A673 (cell line): ENCODE measurements around the gene ADRA1B. TPM values are rescaled to one million over a fixed set of nuclear protein-coding genes. Genes with fewer than 3 reads are reported as not detected.
"Not testable (repeated sequence)": the region's sequence is repeated elsewhere in the genome, so short reads cannot be mapped to it uniquely, and the experiment has no call there.

Experiments
- BruUV-seq: library from RNA; stranded (reverse); fragments of 400-500 nt; replicated peaks from 2 replicates; lab custom pipeline; 2021; lab: Mats Ljungman, UMichigan
- CTCF ChIA-PET: fragments of 300-600 bp; sonication (Branson Sonifier 250); formaldehyde crosslinking; loops from one replicate; lab custom pipeline; 2022; ENCODE audit warnings: antibody characterized with exemption; lab: Charles Lee
- POLR2A ChIA-PET: fragments of 300-600 bp; sonication (Branson Sonifier 250); formaldehyde crosslinking; loops from one replicate; lab custom pipeline; 2022; ENCODE audit warnings: antibody characterized with exemption; ENCODE audit not compliant: low non-redundant PET; lab: Charles Lee
- DNase-seq: peaks from one replicate; pipeline ENCODE4 v3.0.0-alpha.2; 2015; ENCODE audit warnings: low spot score
- H3K27ac ChIP-seq: fragments of 200-600 bp; sonication (generic); 2 replicates; pipeline ENCODE4 v1.5.1; 2016; ENCODE audit warnings: mixed run types, low read depth, mild to moderate bottlenecking, mixed read lengths, antibody characterized with exemption, low read length; ENCODE audit not compliant: poor library complexity, severe bottlenecking
- H3K27me3 ChIP-seq: fragments of 200-600 bp; sonication (generic); replicated peaks from 2 replicates; pipeline ENCODE4 v1.6.1; 2017; ENCODE audit warnings: mixed run types, low read depth, mild to moderate bottlenecking, mixed read lengths, antibody characterized with exemption, low read length; ENCODE audit not compliant: insufficient read depth, poor library complexity
- H3K36me3 ChIP-seq: fragments of 200-600 bp; sonication (generic); 2 replicates; pipeline ENCODE4 v1.6.1; 2016; ENCODE audit warnings: mixed run types, mild to moderate bottlenecking, mixed read lengths, antibody characterized with exemption, low read length; ENCODE audit not compliant: insufficient read depth, poor library complexity, severe bottlenecking
- H3K4me1 ChIP-seq: fragments of 200-600 bp; sonication (generic); 2 replicates; pipeline ENCODE4 v1.6.1; 2017; ENCODE audit warnings: mixed run types, mild to moderate bottlenecking, mixed read lengths, antibody characterized with exemption, low read length; ENCODE audit not compliant: insufficient read depth, poor library complexity, severe bottlenecking
- H3K4me3 ChIP-seq: fragments of 200-600 bp; sonication (generic); 2 replicates; pipeline ENCODE4 v1.5.1; 2016; ENCODE audit warnings: low read depth, mixed run types, mild to moderate bottlenecking, mixed read lengths, low read length; ENCODE audit not compliant: poor library complexity, severe bottlenecking
- H3K9me3 ChIP-seq: fragments of 200-600 bp; sonication (generic); 2 replicates; pipeline ENCODE4 v1.6.1; 2016; ENCODE audit warnings: mixed run types, low read depth, mild to moderate bottlenecking, mixed read lengths, antibody characterized with exemption, low read length; ENCODE audit not compliant: poor library complexity, severe bottlenecking
- CTCF ChIP-seq: fragments of 300-800, 200-600 bp; sonication (generic); conservative IDR thresholded peaks from 2 replicates; pipeline ENCODE4 v1.5.1; 2017; ENCODE audit warnings: low read depth, mild to moderate bottlenecking, antibody characterized with exemption, low read length, moderate library complexity, mixed read lengths
- EZH2 ChIP-seq: fragments of 200-600 bp; sonication (generic); IDR thresholded peaks from 2 replicates; pipeline ENCODE4 v1.6.1; 2017; ENCODE audit warnings: borderline replicate concordance, low read depth, mild to moderate bottlenecking, mixed read lengths, antibody characterized with exemption, low read length; ENCODE audit not compliant: poor library complexity, severe bottlenecking
- intact Hi-C: fragments of 100-400 bp; cut with micrococcal nuclease; formaldehyde crosslinking; loops from one replicate; pipeline ENCODE4 v1.10.0; 2022; ENCODE audit not compliant: unreplicated experiment
- total RNA-seq: library from RNA; stranded (reverse); gene quantifications from 2 replicates; pipeline ENCODE4 v1.2.3, GENCODE V29; 2021

Gene ADRA1B
- total RNA-seq, 1 experiment from 2014 or later: not detected

GRCh38 chr5:159995907-159996306, 79.6 kb downstream of the ADRA1B start:
- ChIA-PET CTCF (no interaction called here), POLR2A (no interaction called here)
- intact Hi-C loops: loop anchor here (10.0 kb wide), 1 partner anchor 481 kb away; no protein-coding TSS in a partner anchor
- no peak for DNase-seq
- Histone ChIP-seq H3K4me3 (no peak overlapping the region), H3K9me3 (no peaks in the 10 kb centered on the region), H3K36me3 (no peaks in the 10 kb centered on the region), H3K27me3 (no peaks in the 10 kb centered on the region), H3K4me1 (no peaks in the 10 kb centered on the region), H3K27ac (no peak overlapping the region)
- no TSS peak for BruUV-seq
- no peak for TF ChIP-seq EZH2
- no peak for TF ChIP-seq CTCF

GRCh38 chr5:160001457-160001856, 85.2 kb downstream of the ADRA1B start:
- no peaks in the 10 kb centered on the region for H3K36me3 ChIP-seq

GRCh38 chr5:160007514-160007913, 91.2 kb downstream of the ADRA1B start:
- TF ChIP-seq EZH2: no peak
- TF ChIP-seq CTCF: no peak
- POLR2A ChIA-PET: no interaction called here
- Histone ChIP-seq H3K4me3 (no peak overlapping the region), H3K36me3 (peaks cover 8% of the 10 kb centered on the region), H3K27ac (no peak overlapping the region), H3K27me3 (no peaks in the 10 kb centered on the region), H3K4me1 (peaks cover 10% of the 10 kb centered on the region), H3K9me3 (no peaks in the 10 kb centered on the region)
- BruUV-seq: no TSS peak
- no peak for DNase-seq
- intact Hi-C loops: no loop called here
- CTCF ChIA-PET: no interaction called here

More at GRCh38 chr5:160001457-160001856, 85.2 kb downstream of the ADRA1B start:
- TF ChIP-seq CTCF (no peak), EZH2 (no peak)
- POLR2A ChIA-PET: no interaction called here
- Histone ChIP-seq H3K9me3 (no peaks in the 10 kb centered on the region), H3K27me3 (no peaks in the 10 kb centered on the region), H3K27ac (no peak overlapping the region), H3K4me3 (no peak overlapping the region), H3K4me1 (no peaks in the 10 kb centered on the region)
- no TSS peak for BruUV-seq
- CTCF ChIA-PET: no interaction called here
- intact Hi-C loops: no loop called here
- DNase-seq: no peak

GRCh38 chr5:160008529-160008876, 92.2 kb downstream of the ADRA1B start:
- H3K27ac ChIP-seq, BruUV-seq, POLR2A ChIA-PET, intact Hi-C loops, H3K27me3 ChIP-seq, H3K4me3 ChIP-seq, H3K9me3 ChIP-seq, DNase-seq: not testable (repeated sequence)
- CTCF ChIA-PET: interaction anchor here (0.7 to 1.2 kb wide), 2 partner anchors 13 to 337 kb away, joined by 3 read pairs; no protein-coding TSS in a partner anchor
- Histone ChIP-seq H3K4me1 (peaks cover 10% of the 10 kb centered on the region), H3K36me3 (peaks cover 17% of the 10 kb centered on the region)
